ENCODE results near the gene STX8. TPM values are rescaled to one million over a fixed set of nuclear protein-coding genes. Genes with fewer than 3 reads are reported as not detected.

The STX8 gene
- total RNA-seq, 4 donors from 2014 or later, result 69.7 to 129 (median 89.6) TPM

DNA sequence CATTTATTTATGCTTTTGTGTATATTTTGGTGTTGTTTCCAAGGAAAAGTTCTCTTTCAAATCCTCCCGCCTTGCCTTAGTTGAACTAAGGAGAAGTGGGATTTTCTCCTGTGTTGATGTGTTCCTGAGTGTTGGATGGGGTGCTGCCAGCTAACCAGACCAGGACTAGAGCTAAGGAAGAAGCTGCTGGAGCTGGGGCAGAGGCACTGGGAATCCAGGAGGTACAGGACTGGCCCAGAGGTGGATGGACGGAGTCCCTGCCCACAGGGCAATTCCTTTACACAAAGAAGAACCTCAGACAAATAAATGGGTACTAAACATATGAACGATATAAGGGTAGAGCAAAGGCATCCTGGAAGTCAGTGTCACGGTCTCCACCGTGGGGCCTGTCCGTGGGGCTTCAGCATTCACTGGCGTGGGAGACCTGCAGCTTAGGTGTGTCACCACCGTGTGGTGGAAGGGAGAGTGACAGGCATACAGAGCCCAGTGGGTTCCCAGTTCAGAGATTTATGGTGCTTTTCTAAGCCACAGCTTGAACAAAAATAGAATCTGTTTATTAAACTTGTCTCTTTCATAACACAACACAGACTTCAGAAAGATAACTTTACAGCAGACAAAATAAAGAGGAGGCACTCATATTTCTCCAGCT is 283.6 kb downstream of the STX8 start:
- TF ChIP-seq, protein P1, sequence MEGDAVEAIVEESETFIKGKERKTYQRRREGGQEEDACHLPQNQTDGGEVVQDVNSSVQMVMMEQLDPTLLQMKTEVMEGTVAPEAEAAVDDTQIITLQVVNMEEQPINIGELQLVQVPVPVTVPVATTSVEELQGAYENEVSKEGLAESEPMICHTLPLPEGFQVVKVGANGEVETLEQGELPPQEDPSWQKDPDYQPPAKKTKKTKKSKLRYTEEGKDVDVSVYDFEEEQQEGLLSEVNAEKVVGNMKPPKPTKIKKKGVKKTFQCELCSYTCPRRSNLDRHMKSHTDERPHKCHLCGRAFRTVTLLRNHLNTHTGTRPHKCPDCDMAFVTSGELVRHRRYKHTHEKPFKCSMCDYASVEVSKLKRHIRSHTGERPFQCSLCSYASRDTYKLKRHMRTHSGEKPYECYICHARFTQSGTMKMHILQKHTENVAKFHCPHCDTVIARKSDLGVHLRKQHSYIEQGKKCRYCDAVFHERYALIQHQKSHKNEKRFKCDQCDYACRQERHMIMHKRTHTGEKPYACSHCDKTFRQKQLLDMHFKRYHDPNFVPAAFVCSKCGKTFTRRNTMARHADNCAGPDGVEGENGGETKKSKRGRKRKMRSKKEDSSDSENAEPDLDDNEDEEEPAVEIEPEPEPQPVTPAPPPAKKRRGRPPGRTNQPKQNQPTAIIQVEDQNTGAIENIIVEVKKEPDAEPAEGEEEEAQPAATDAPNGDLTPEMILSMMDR (IDR thresholded peaks at IDR 0.05; ENCODE audit: low read depth), result no peak

DNA sequence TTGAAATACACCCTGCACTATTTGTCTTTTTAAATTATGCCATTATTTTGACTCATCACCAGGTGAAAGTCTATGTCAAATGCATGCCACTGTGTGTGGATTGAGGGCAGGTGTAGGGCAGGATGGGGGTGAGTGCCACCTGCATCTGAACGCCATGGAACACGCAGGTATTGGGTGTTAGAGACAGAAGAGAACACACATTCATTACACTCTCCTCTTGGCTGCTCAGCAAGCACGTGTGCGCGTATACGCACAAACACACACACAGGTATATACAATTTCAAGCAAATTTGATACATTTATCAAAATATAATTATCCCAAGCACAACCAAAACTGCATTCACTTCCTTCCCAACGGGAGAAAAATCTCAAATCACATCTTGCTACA is 285.4 kb downstream of the STX8 start:
- TF ChIP-seq, protein P1 (IDR thresholded peaks at IDR 0.05; ENCODE audit: low read depth), result no peak

DNA sequence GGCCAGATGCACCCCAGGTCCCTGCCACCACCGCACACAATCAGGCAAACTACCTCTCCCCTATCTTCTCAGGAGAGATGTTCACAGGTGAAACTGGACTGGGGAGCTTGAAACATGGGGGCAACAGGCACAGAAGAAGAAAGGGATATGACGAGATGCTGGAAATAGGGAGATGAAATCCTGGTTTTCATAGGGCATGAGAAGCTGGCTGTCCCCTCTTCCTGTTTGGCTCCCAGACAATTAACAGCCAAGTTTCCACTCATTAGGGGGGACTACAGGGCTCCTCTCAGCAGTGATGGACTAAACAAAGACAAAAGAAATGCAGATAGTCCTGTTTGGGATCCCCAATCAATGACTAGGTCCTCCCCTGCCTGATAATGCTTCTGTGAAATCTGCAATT is 288.3 kb downstream of the STX8 start:
- TF ChIP-seq, protein P1 (IDR thresholded peaks at IDR 0.05; ENCODE audit: low read depth), result no peak

DNA sequence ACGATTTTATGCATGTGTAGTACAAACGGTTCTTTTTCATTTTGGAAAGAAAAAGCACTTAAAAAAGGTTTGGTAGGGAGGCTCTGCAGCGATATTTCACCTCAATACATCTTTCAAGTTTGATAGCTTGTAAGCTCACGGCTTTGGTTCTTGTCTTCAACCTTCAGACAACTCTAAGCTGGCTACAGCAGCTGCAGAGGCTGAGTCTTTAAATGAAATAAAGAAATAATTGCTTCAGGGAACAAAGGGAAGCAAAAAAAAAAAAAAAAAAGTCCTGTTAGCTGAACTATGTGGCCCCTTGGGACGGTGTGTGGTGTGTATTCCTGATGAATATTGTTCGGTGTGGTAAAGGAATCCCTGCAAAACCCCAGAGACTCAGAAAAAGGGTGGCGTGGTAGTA is 289.2 kb downstream of the STX8 start:
- TF ChIP-seq, protein P1 (IDR thresholded peaks at IDR 0.05; ENCODE audit: low read depth), result no peak

DNA sequence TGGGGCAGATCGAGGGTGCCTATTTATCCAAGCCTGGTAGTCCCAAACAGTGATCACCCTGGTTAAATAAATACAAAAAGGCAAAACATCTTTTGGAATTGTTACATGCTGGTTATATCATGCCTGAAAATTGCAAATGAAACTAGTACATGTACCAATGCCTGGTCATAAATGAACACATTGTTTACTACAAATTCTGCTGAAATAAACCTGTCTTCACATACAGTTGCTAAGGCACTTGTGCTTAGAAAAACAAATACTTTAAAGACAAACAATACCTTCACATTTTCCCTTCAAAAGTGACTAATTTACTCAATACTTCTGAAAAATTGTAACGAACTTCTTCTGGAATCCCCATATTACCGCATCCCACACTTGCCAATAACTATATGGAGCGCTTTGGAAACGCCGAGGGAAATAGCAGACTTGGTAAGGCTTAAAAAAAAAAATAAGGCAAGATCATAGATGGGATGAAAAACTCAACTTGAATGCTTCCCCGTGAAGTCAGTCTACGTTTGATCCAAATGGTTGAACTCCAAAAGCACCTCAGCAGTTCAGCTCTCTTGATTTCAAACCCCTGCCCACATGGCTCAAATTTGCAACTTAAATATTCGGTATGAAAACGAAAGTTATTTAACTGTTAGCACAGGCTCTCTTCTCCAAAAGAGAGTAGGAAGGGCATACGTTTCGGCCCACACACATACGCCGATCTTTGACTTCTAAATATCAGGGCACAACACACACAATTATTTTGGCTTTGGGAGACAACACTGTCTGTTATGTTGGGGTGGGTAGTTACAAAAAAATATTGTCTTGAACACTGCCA is 289.8 kb downstream of the STX8 start:
- TF ChIP-seq, protein P1 (IDR thresholded peaks at IDR 0.05; ENCODE audit: low read depth), result no peak

DNA sequence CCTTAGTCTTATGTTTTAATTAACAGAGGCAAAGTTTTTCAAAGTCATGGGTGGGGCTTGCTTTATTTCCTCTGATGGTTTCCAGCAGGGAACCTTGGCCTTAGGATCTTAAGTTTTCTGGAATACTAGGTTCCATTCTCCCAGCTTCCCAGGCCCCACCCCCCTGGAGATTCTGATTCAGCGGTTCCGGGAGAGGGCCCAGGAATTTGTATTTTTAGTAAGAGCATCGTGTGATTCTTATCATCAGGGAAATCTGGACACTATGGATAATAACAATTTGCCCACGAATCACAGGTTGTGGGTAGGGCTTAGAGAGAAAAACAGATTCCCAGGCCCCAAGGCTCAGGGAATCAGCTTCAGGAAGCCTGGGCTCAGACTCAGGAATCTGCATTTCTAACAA is 290.7 kb downstream of the STX8 start:
- TF ChIP-seq, protein P1 (IDR thresholded peaks at IDR 0.05; ENCODE audit: low read depth), result no peak

DNA sequence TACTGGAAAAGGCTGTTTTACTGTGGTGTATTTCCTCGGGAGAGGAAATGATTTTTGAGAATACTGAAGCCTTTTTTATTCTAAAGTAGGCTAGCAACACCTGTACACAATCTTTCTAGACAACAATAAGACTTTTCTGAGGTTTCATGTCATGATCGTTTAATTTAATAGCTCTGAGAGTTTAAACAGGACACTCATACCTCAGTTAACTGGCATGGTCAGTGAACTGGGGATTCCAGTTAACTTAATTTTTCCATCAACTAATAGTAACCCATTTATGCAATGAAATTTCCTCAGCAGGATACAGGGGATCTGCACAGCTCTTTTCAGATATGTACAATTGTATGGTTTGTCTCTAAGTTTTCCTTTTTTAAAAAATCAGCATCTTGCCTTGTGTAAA is 291.7 kb downstream of the STX8 start:
- TF ChIP-seq, protein P1 (IDR thresholded peaks at IDR 0.05; ENCODE audit: low read depth), result no peak

Data from subcutaneous adipose tissue (tissue), 4 donors.